K562 treated with DMSO at 1 percent for 48 hours (cell line): ENCODE measurements around the gene MDP1. TPM values are rescaled to one million over a fixed set of nuclear protein-coding genes. Genes with fewer than 3 reads are reported as not detected.

Source experiments
- total RNA-seq: library from RNA; unstranded; fragments of 300-600 nt; gene quantifications from 2 replicates; pipeline ENCODE4 v1.2.3, GENCODE V29; 2022; ENCODE audit warnings: low replicate concordance; ENCODE audit errors: extremely low read depth

MDP1 gene
- not detected in 2 replicates for total RNA-seq

DNA sequence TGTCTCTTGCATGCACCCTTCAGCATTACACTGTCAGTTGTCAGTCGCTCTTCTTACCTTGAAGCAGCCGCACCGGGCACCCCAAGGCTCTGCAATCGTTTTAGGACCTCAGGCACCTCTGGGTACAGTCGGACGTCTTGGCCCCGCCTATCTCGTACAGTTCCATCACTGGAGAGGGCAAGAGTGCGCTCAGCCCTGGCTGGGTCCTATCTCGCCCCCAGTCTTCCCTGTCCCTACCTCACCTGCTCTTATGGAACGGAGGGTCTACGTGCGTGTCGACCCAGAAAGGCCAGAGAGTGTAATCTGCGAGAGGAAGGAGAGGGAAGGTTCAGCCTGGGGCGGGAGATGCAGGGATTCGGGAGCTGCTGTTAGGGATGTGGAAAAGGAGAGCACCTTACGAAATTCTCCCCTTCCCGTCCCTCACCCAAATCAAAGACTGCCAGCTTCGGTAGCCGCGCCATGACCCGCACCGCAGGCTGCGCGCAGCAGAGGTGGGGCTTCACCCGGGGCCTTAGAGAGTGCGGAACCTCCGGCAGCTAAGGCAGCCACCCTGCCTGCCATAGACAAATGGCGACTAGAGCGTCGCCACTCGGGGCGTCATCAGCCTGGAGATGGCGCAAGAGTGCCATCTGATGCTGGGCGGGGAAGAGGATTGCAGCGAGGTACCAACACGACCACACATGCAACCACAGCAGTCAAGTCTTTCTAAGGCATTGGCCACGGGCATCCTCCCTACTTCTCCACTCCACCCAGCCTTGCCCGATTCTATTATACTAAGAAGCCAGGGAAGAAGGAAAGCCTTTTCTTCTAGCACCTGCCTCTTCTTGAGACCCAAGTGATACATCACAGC lies at the start of gene MDP1:
TSS of gene MDP1 (minus strand) at position 572 of the 850 bp plus-strand sequence. CDS start at position 461, 111 bp downstream.

DNA sequence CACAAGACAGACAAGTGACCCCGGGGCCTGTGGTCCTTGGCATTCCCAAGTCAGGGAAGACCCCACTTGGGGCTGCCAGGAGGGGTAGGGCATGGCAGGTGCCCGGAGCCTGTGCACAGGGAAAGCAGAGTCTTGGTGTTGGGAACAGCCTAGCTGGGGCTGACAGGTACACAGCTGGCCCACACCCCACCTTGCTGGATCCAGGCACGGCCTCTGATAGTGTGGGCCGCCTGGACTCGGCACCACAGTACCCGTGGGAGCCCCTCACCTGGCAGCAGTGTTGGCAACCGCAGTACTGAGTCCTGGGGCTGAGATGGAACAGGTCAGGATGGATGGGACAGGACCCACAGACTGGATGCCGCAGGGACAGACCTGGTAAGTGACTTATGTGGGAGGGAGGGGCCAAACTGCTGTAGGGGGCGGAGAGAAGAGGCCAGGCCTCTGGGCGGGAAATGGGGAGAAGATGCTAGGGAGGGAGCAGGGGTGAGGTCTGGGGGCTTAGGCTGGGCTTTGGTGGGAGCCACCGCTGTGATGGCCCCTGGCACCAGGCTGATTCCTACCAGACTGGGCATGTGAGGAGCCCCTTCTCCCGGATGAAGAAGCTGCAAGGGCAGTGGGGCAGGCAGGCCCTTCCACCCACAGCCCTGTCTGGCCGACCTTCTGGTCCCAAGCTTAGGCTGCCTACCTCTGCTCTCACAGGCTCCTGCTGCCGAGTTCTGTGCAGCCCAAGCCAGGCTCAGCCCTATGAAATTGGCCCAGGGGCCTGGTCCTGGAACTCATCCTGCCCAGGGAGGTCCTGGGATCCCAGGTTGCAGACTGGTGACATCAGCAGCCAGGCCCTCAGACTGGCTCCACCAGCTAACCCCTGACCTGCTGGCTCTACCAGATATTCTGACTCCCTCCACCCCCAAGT lies 47.2 kb upstream of the MDP1 start, which contains the start of gene TGM1:
TSS of gene TGM1 (minus strand) at position 357 of the 913 bp plus-strand sequence. CDS start 825 bp downstream, outside the sequence.

DNA sequence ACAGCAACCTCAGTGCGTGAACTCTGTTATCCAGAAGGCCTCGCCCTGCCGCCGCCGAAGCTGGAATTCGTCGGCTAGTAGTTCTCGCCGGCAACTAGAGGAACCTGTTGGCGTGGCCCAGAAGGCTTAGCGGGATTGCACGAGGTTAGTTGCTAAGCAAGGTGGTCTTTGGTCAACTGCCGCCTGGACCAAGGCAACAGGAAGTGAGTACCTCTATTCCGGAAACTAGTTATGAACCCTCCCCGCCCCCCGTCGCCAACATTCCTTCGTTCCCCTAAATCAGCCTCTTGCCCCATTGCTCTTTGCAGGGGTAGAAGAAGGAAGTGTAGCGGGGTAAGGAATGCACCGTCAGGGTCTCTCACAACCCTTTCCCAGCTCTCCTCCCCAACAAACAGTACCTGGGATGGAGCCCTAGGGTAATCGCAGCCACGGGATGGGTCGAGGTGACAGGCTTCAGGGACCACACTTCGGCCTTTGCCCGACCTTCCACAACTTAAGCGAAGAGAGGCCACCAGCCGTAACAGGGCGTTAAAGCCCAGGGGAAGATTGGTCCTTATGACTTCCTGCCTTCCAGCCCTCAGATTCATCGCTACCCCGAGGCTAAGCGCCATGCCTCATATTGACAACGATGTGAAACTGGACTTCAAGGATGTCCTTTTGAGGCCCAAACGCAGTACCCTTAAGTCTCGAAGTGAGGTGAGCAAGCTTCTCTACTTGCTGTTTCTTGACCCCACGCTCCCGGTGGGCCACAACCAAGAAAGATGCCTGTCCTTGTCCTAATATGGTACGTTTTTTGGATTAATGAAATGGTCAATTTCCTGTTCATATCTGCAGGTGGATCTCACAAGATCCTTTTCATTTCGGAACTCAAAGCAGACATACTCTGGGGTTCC lies 17.0 kb upstream of the MDP1 start, which contains the start of gene GMPR2:
TSS of gene GMPR2 (plus strand) at position 285 of the 893 bp plus-strand sequence. CDS start at position 610, 325 bp downstream.

DNA sequence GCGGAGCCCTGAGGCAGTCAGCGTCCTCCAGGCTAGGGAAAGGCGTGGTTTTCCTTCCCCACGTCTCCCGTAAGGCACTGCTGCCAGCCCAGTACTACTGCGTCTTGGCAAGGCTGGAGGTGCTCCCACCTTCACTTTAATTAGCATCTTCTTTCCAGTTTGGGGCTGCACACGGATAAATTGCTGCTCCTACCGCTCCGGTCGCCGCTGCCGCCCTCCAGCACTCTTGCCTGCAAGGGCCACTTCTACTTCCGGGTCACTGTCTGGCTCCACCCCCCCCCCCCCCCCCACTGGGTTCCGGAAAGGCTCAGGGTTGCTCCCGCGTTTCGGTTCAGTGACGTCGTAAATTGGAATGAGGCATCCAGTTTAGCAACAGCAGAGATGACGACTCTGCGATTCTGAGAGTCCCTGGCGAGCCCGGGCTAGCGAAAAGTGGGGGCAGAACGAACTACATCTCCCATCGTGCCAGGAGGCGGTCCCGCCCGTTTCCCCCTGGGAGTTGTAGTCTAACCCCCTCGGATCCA lies 16.3 kb upstream of the MDP1 start, which contains the start of gene NEDD8:
TSS of gene NEDD8 (minus strand) at position 247 of the 524 bp plus-strand sequence. CDS start at position 147, 100 bp downstream.

GRCh38 chr14:24212924-24213865 lies 2.7 kb downstream of the MDP1 start, which contains the start of gene CHMP4A:
CHMP4A (minus strand) TSS chr14:24213488; CDS start chr14:24213439, 49 bp downstream.

DNA sequence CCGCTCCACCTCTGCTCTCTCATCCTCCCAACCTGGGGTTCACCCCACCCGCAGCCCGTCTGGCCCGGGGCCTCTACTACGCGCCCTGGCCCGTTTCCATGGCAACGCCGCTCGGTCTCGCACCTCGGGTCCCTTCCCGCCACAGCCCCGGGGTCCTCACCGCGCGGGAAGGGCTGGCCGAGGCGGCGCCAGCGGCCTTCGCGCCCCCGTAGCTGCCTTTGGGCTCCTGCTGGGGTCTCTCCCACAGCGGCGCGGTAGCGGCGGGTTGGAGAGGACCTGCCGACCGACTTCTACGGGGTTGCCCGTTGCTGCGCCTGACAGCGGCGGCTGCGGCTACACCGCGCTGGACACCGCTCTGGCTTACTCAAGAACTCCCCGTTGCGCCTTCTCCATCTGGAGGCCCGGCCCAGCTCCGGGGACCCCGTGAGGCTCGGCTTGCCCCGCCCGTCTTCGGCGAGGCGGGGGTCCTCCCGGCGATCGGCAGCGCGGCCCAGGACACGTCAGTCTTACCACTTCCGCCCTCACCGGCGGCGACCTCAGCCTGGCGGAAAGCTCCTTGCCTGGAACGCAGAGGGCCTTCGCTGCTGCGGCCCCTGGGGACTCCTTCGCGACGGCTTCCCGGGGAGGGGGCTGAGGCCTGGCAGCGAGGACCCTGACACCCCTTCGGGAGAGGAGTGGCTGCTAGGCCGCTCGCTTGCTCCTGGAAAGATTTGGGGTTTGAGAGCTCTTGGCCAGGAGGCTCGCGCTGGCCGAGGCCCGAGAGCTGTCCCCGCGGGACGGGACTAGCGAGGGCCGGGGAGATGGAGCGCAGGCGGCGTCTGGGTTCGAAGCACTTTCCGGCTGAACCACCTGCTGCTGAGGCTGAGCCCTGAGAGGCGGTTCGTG lies 20.4 kb downstream of the MDP1 start, which contains the start of gene TM9SF1:
TSS of gene TM9SF1 (minus strand) at position 256 of the 885 bp plus-strand sequence. CDS start 422 bp downstream, outside the sequence.

DNA sequence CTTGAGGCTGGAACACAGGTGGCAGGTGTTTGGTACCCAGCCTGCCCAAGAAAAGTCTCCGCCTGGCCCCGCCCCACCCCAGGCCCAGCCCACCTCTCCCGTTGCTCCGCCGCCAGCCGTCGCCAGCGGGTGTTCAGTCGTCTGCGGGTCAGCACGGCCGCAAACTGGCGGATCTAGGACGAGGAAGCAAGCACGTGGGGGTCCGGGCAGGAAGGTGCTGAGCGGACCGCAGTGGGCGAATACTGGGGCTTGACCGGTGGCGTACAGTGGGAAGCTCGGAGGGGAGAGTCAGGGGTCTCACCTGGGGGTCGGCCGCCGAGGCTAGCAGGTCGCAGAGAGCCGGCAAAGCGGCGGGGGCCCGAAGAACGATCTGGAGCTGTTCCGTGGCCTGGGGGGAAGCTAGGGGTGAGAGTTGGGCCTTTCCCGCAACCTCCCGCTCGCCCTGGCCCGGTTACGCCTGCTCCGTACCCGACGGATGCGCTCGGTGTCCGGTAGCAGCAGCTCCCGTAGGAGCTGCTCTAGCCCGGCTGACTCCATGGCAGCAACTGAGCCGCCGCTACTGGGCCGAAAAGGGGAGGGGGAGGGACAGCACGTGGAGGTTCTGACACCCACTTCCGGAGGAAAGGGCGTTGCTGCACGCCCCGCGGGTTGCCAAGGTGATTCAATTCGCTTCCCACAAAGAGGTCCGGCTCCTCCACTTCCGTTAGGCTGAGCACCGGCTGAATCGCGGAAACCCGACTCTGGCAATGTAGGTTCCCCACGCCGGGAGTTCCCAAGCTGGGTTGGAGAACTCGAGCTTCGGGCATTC lies 27.4 kb downstream of the MDP1 start, which contains the start of gene IPO4:
TSS of gene IPO4 (minus strand) at position 566 of the 808 bp plus-strand sequence. CDS start at position 537, 29 bp downstream.

GRCh38 chr14:24171422-24172260 lies 44.2 kb downstream of the MDP1 start, which contains the start of gene REC8:
REC8 (plus strand) TSS chr14:24172080; CDS start chr14:24172553, 473 bp downstream.

Other genes with a start within 250 kb of the MDP1 start
- gene DHRS4L2, start 227.1 kb downstream of the MDP1 start, total RNA-seq = not detected in 2 replicates
- not detected in 2 replicates for gene CARMIL3, start 164.1 kb downstream of the MDP1 start, total RNA-seq
- gene CPNE6, start 144.5 kb downstream of the MDP1 start, total RNA-seq = not detected in 2 replicates
- gene PCK2, start 121.8 kb downstream of the MDP1 start, total RNA-seq = not detected in 2 replicates
- gene DCAF11, start 101.3 kb downstream of the MDP1 start, total RNA-seq = not detected in 2 replicates
- not detected in 2 replicates for gene NRL, start 101.1 kb downstream of the MDP1 start, total RNA-seq
- not detected in 2 replicates for gene FITM1, start 85.4 kb downstream of the MDP1 start, total RNA-seq
- gene PSME1, start 79.9 kb downstream of the MDP1 start, total RNA-seq = not detected in 2 replicates
- not detected in 2 replicates for gene EMC9, start 74.5 kb downstream of the MDP1 start, total RNA-seq
- gene PSME2, start 69.5 kb downstream of the MDP1 start, total RNA-seq = not detected in 2 replicates
- gene RNF31, start 68.6 kb downstream of the MDP1 start, total RNA-seq = not detected in 2 replicates
- gene IRF9, start 54.8 kb downstream of the MDP1 start, total RNA-seq = not detected in 2 replicates
- not detected in 2 replicates for gene REC8, start 44.0 kb downstream of the MDP1 start, total RNA-seq
- not detected in 2 replicates for gene IPO4, start 27.2 kb downstream of the MDP1 start, total RNA-seq
- not detected in 2 replicates for gene TM9SF1, start 20.6 kb downstream of the MDP1 start, total RNA-seq
- not detected in 2 replicates for gene TSSK4, start 10.4 kb downstream of the MDP1 start, total RNA-seq
- gene CHMP4A, start 2.6 kb downstream of the MDP1 start, total RNA-seq = not detected in 2 replicates
- gene NEDD8, start 16.3 kb upstream of the MDP1 start, total RNA-seq = not detected in 2 replicates
- not detected in 2 replicates for gene GMPR2, start 16.9 kb upstream of the MDP1 start, total RNA-seq
- not detected in 2 replicates for gene TINF2, start 26.6 kb upstream of the MDP1 start, total RNA-seq
- gene TGM1, start 47.1 kb upstream of the MDP1 start, total RNA-seq = not detected in 2 replicates
- not detected in 2 replicates for gene RABGGTA, start 55.5 kb upstream of the MDP1 start, total RNA-seq
- not detected in 2 replicates for gene DHRS1, start 83.7 kb upstream of the MDP1 start, total RNA-seq
- not detected in 2 replicates for gene NOP9, start 83.8 kb upstream of the MDP1 start, total RNA-seq
- not detected in 2 replicates for gene CIDEB, start 91.9 kb upstream of the MDP1 start, total RNA-seq
- not detected in 2 replicates for gene LTB4R2, start 94.1 kb upstream of the MDP1 start, total RNA-seq
- not detected in 2 replicates for gene LTB4R, start 95.4 kb upstream of the MDP1 start, total RNA-seq
- gene ADCY4, start 119.0 kb upstream of the MDP1 start, total RNA-seq = not detected in 2 replicates
- not detected in 2 replicates for gene RIPK3, start 123.9 kb upstream of the MDP1 start, total RNA-seq
- not detected in 2 replicates for gene NFATC4, start 152.1 kb upstream of the MDP1 start, total RNA-seq
- gene NYNRIN, start 182.9 kb upstream of the MDP1 start, total RNA-seq = not detected in 2 replicates
- gene CBLN3, start 213.6 kb upstream of the MDP1 start, total RNA-seq = not detected in 2 replicates
- gene KHNYN, start 213.9 kb upstream of the MDP1 start, total RNA-seq = 69.1 TPM in 1 of 2 replicates, not detected in the other
- not detected in 2 replicates for gene SDR39U1, start 226.7 kb upstream of the MDP1 start, total RNA-seq